ENCODE results near the gene VPS50. TPM values are rescaled to one million over a fixed set of nuclear protein-coding genes. Genes with fewer than 3 reads are reported as not detected.

VPS50 gene
- total RNA-seq, 4 donors from 2014 or later: 14.8 to 25.7 (median 18.9) TPM

GRCh38 chr7:93226310-93226709 lies 5.9 kb upstream of the VPS50 start, which contains the start of gene HEPACAM2:
Gene HEPACAM2, minus strand, starts transcription at chr7:93226469.
- no peak within 1 kb of the TSS for H3K27ac ChIP-seq (replicated peaks in 1 of 4)
- WGBS: 45% methylated on average over 2 of the region's 2 CpGs
- H3K4me3 ChIP-seq: no peak within 1 kb of the TSS
- DNase-seq (ENCODE audit: extremely low spot score): no peak
- no peaks in the 10 kb centered on the region for H3K27me3 ChIP-seq
- peaks cover 1 to 7% (median 2%) of the 10 kb centered on the region in 4 donors for H3K4me1 ChIP-seq
- H3K36me3 ChIP-seq: no peaks in the 10 kb centered on the region
- intact Hi-C loops (cut with DNase I): no loop called here
- H3K9me3 ChIP-seq: no peaks in the 10 kb centered on the region
- TF ChIP-seq POLR2A (IDR thresholded peaks at IDR 0.05; ENCODE audit: low read depth): no peak
- no peak for TF ChIP-seq POLR2AphosphoS5 (IDR thresholded peaks at IDR 0.05)
- TF ChIP-seq EP300 (IDR thresholded peaks at IDR 0.05): no peak
- TF ChIP-seq CTCF (IDR thresholded peaks at IDR 0.05): no peak

GRCh38 chr7:93228302-93228701 lies 3.9 kb upstream of the VPS50 start:
- H3K27me3 ChIP-seq: no peaks in the 10 kb centered on the region
- intact Hi-C loops (cut with DNase I): no loop called here
- peaks cover 11 to 17% (median 13%) of the 10 kb centered on the region in 4 donors for H3K4me1 ChIP-seq
- no peak overlapping the region for H3K4me3 ChIP-seq
- 0% methylated on average over 2 of the region's 2 CpGs for WGBS
- no peak for DNase-seq (ENCODE audit: extremely low spot score)
- no peaks in the 10 kb centered on the region for H3K9me3 ChIP-seq
- H3K27ac ChIP-seq (replicated peaks in 1 of 4): no peak overlapping the region
- H3K36me3 ChIP-seq: no peaks in the 10 kb centered on the region
- no peak for TF ChIP-seq POLR2AphosphoS5 (IDR thresholded peaks at IDR 0.05)
- TF ChIP-seq EP300 (IDR thresholded peaks at IDR 0.05): no peak
- TF ChIP-seq POLR2A (IDR thresholded peaks at IDR 0.05; ENCODE audit: low read depth): no peak
- peak; percentile 67 to 80 (median 71) for TF ChIP-seq CTCF (IDR thresholded peaks at IDR 0.05)

GRCh38 chr7:93231259-93231658 lies 907 bp upstream of the VPS50 start:
- 62% methylated on average over 5 of the region's 5 CpGs for WGBS
- no peak for TF ChIP-seq EP300 (IDR thresholded peaks at IDR 0.05)
- TF ChIP-seq POLR2AphosphoS5 (IDR thresholded peaks at IDR 0.05): no peak
- TF ChIP-seq POLR2A (IDR thresholded peaks at IDR 0.05; ENCODE audit: low read depth): no peak
- TF ChIP-seq CTCF (IDR thresholded peaks at IDR 0.05): no peak
- intact Hi-C loops (cut with DNase I): no loop called here
- H3K27me3 ChIP-seq: no peaks in the 10 kb centered on the region
- no peak for DNase-seq (ENCODE audit: extremely low spot score)
- no peaks in the 10 kb centered on the region for H3K36me3 ChIP-seq
- peak overlapping the region; percentile 61 to 74 (median 70) for H3K4me3 ChIP-seq
- H3K27ac ChIP-seq (replicated peaks in 1 of 4): peak overlapping the region in 1 of 4 donors; percentile 70
- H3K9me3 ChIP-seq: no peaks in the 10 kb centered on the region
- H3K4me1 ChIP-seq: peaks cover 17 to 22% (median 20%) of the 10 kb centered on the region in 4 donors

GRCh38 chr7:93232673-93233018 lies 480 bp downstream of the VPS50 start:
- no peak for TF ChIP-seq CTCF (IDR thresholded peaks at IDR 0.05)
- no peak for TF ChIP-seq POLR2AphosphoS5 (IDR thresholded peaks at IDR 0.05)
- no peak for TF ChIP-seq EP300 (IDR thresholded peaks at IDR 0.05)
- TF ChIP-seq POLR2A (IDR thresholded peaks at IDR 0.05; ENCODE audit: low read depth): no peak
- H3K4me3 ChIP-seq: peak overlapping the region; percentile 61 to 74 (median 70)
- intact Hi-C loops (cut with DNase I): no loop called here
- H3K9me3 ChIP-seq: no peaks in the 10 kb centered on the region
- peak overlapping the region in 3 of 4 donors; percentile 64 to 67 (median 66) for H3K27ac ChIP-seq (replicated peaks in 1 of 4)
- under 1% methylated on average over 8 of the region's 8 CpGs for WGBS
- no peak for DNase-seq (ENCODE audit: extremely low spot score)
- no peaks in the 10 kb centered on the region for H3K36me3 ChIP-seq
- H3K27me3 ChIP-seq: no peaks in the 10 kb centered on the region
- H3K4me1 ChIP-seq: peaks cover 17 to 22% (median 20%) of the 10 kb centered on the region in 4 donors

GRCh38 chr7:93235541-93235940 lies 3.4 kb downstream of the VPS50 start:
- Histone ChIP-seq H3K27me3 (no peaks in the 10 kb centered on the region), H3K36me3 (peaks cover 0 to 2% (median 0%) of the 10 kb centered on the region in 4 donors), H3K4me3 (no peak overlapping the region), H3K9me3 (no peaks in the 10 kb centered on the region), H3K27ac (replicated peaks in 1 of 4) (no peak overlapping the region), H3K4me1 (peaks cover 12 to 22% (median 20%) of the 10 kb centered on the region in 4 donors)
- DNase-seq (ENCODE audit: extremely low spot score): no peak
- TF ChIP-seq EP300 (IDR thresholded peaks at IDR 0.05) (no peak), POLR2A (IDR thresholded peaks at IDR 0.05; ENCODE audit: low read depth) (no peak), CTCF (IDR thresholded peaks at IDR 0.05) (no peak), POLR2AphosphoS5 (IDR thresholded peaks at IDR 0.05) (no peak)
- intact Hi-C loops (cut with DNase I): no loop called here
- WGBS: 78% methylated on average over 2 of the region's 2 CpGs

Measured in esophagus muscularis mucosa (tissue), 4 donors.